ENCODE data around the gene ADCY10.

DNA sequence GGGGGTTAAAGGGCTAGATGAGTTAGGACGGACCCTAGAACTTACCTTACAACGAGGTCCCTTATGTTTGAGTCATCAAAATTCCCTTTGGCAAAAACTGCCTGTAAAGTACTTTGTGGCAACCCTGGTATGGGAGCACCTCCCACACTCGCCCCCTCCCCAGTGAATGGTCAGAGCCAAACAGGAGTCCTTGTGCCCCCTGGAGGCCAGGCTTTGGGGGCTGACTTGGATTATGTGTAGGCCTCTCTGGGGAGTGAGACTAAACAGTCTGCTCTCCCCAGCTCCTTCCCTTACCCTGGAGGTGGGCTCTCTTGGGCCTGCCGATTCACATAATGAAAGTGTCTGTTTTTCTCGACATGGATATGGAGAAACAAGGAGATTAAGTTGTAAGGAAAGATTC, 81.2 kb downstream of the ADCY10 start:
- TF ChIP-seq, protein P1, sequence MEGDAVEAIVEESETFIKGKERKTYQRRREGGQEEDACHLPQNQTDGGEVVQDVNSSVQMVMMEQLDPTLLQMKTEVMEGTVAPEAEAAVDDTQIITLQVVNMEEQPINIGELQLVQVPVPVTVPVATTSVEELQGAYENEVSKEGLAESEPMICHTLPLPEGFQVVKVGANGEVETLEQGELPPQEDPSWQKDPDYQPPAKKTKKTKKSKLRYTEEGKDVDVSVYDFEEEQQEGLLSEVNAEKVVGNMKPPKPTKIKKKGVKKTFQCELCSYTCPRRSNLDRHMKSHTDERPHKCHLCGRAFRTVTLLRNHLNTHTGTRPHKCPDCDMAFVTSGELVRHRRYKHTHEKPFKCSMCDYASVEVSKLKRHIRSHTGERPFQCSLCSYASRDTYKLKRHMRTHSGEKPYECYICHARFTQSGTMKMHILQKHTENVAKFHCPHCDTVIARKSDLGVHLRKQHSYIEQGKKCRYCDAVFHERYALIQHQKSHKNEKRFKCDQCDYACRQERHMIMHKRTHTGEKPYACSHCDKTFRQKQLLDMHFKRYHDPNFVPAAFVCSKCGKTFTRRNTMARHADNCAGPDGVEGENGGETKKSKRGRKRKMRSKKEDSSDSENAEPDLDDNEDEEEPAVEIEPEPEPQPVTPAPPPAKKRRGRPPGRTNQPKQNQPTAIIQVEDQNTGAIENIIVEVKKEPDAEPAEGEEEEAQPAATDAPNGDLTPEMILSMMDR (conservative IDR thresholded peaks at IDR 0.05; ENCODE audit: low read depth, low read length): no peak
- TF ChIP-seq POLR2A (IDR thresholded peaks at IDR 0.05; ENCODE audit: low read depth, low read length) (no peak), MXI1 (IDR thresholded peaks at IDR 0.05; ENCODE audit: borderline replicate concordance, low read depth, low read length) (no peak), SMC3 (IDR thresholded peaks at IDR 0.05; ENCODE audit: low read depth, low read length) (no peak), RFX5 (IDR thresholded peaks at IDR 0.05; ENCODE audit: low read depth, low read length) (no peak), MAZ (IDR thresholded peaks at IDR 0.05; ENCODE audit: borderline replicate concordance, low read depth, low read length) (no peak)

Measured in IMR-90 (cell line).